Heart left ventricle (tissue), 16 donors: Measurements from ENCODE around the gene CELF4. TPM values are rescaled to one million over a fixed set of nuclear protein-coding genes. Genes with fewer than 3 reads are reported as not detected.

Experiments
- ATAC-seq, 4 donors: fragments of 200-7000 bp; cut with Tn5 transposase; one replicate each; pipeline ENCODE4 v1.9.1; 2020 to 2022; ENCODE audit warnings: moderate library complexity in 4 of 4, mild to moderate bottlenecking in 3 of 4, moderate number of reproducible peaks in 1 of 4
- DNase-seq, 5 donors: peaks; one replicate each; pipeline ENCODE4 v3.0.0-alpha.2; 2020
- H3K27ac ChIP-seq, 12 donors: fragments of 200-600 bp; sonication (generic) in 4 of 12; one replicate each; pipeline versions ENCODE4 v1.5.0 to v1.8.0; 2016 to 2022; ENCODE audit warnings: mild to moderate bottlenecking in 2 of 12
- H3K27me3 ChIP-seq, 9 donors: fragments of 200-600 bp; sonication (generic) in 2 of 9; one replicate each; pipeline versions ENCODE4 v1.5.1 to v1.8.0; 2016 to 2022; ENCODE audit warnings: mild to moderate bottlenecking in 3 of 9
- H3K36me3 ChIP-seq, 9 donors: fragments of 200-600 bp; sonication (generic) in 2 of 9; one replicate each; pipeline versions ENCODE4 v1.5.0 to v1.8.0; 2018 to 2022; ENCODE audit warnings: mild to moderate bottlenecking in 2 of 9
- H3K4me1 ChIP-seq, 12 donors: fragments of 200-600 bp; sonication (generic) in 4 of 12; one replicate each; pipeline versions ENCODE4 v1.5.0 to v1.8.0; 2016 to 2022; ENCODE audit warnings: mild to moderate bottlenecking in 3 of 12
- H3K4me3 ChIP-seq, 12 donors: fragments of 200-600 bp; sonication (generic) in 4 of 12; one replicate each; pipeline versions ENCODE4 v1.5.0 to v1.8.0; 2017 to 2022; ENCODE audit warnings: mild to moderate bottlenecking in 9 of 12, moderate library complexity in 4 of 12
- H3K9me3 ChIP-seq, 12 donors: fragments of 200-600 bp; sonication (generic) in 4 of 12; one replicate each; pipeline versions ENCODE4 v1.5.0 to v1.8.0; 2016 to 2022; ENCODE audit warnings: mild to moderate bottlenecking in 1 of 12
- POLR2A ChIP-seq, 2 donors: fragments of 450-650 bp; IDR thresholded peaks; one replicate each; pipeline ENCODE4 v1.6.1; 2017; ENCODE audit warnings: antibody characterized with exemption in 2 of 2, mild to moderate bottlenecking in 2 of 2, moderate library complexity in 2 of 2
- WGBS, 4 donors: extraction: QIAGEN DNeasy Blood & Tissue Kit in 2 of 4; methylation state at CpG; one replicate each; pipeline versions ENCODE4 v1.1.5 to v1.1.7; 2013 to 2018; 5-methylcytosine and 5-hydroxymethylcytosine counted together
- intact Hi-C, 10 donors: fragments of 100-400 bp; cut with DNase I; formaldehyde crosslinking; loops; one replicate each; pipeline versions ENCODE4 v1.11.1 to v1.14.2; 2022
- polyA plus RNA-seq, 2 donors: library from polyadenylated mRNA; stranded (reverse); fragments of 200-250 nt; gene quantifications; one replicate each; pipeline ENCODE4 v1.2.3, GENCODE V29; 2013
- total RNA-seq, 9 donors: library from RNA; depleted of rRNA in 2 of 9; stranded (reverse); fragments of >200 nt in 2 of 9; fragmentation: NEBNext Ultra II Directional in 3 of 9; extraction: Animal tissue kit (Norgen Biotek cat#: 25700) in 3 of 9; gene quantifications; one replicate each; pipeline versions ENCODE4 v1.1.0 to v1.2.4, GENCODE V29; 2016 to 2023
- TF ChIP-seq, protein P1 (sequence below), 12 donors: fragments of 200-600 bp; sonication (generic) in 4 of 12; IDR thresholded peaks; one replicate each; pipeline versions ENCODE4 v1.5.0 to v1.8.0; 2018 to 2022; ENCODE audit warnings: antibody characterized with exemption in 12 of 12, mild to moderate bottlenecking in 5 of 12
- donor health status: ischemic (EF 13 %, LVEDD 7.1; RV severe dilation, severe dysfunction).
- donor health status: healthy with polysubstance abuse.
- donor health status: DM: no; HTN: yes; CAD: no.
- donor health status: DM: no; HTN: no; CAD: no.
- donor health status: ischemic (EF 25% LVEDD 6.9; RV normal size, moderate dysfunction).
- donor health status: ischemic (EF 25% LVEDD 5.7; RV mildly dilated, moderate dysfunction).
- donor health status: healthy.
- donor health status: DM: yes; HTN: yes; CAD: no.
- donor health status: ischemic (EF 35%, LVEDD 5.7; RV mildly dilated, moderate dysfunction).
- donor health status: nonischemic (EF 11% LVEDD 7.7; RV severe dilation, severe dysfunction).
- donor health status: DM: yes; HTN: yes; CAD: no.
- donor health status: PGD.
- donor health status: ischemic (EF 29% LVEDD 5.4; RV normal size, mild dysfunction).
- donor health status: nonischemic (EF 23%, LVEDD 6.1; RV moderate dilation, normal function).

CELF4 gene
- total and polyA plus RNA-seq, 11 donors: 0.11 to 0.67 (median 0.40) TPM; not detected in 3

DNA sequence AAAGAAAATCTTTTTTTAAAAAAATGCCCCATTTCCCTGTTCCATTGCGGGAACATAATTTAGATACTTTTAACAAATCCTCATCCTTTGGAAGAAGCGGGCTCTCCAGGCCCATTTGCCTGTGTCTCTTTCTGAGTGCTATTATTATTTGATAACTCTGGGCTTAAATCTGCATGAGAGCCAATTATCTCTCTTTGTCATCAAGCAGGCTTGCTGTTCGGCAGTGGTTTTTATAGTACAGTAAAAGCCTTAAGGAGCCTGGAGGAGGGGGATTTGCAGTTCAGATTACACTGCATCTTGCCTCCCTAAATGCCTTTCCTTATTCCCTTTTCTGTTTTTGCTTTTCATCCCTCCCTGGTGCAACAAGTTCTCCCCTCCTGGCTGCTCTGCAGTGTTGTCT, 50.6 kb downstream of the CELF4 start:
- H3K9me3 ChIP-seq: peaks cover 0 to 7% (median 0%) of the 10 kb centered on the region in 12 donors
- H3K4me1 ChIP-seq: no peaks in the 10 kb centered on the region
- no peak overlapping the region for H3K4me3 ChIP-seq
- TF ChIP-seq, protein P1, sequence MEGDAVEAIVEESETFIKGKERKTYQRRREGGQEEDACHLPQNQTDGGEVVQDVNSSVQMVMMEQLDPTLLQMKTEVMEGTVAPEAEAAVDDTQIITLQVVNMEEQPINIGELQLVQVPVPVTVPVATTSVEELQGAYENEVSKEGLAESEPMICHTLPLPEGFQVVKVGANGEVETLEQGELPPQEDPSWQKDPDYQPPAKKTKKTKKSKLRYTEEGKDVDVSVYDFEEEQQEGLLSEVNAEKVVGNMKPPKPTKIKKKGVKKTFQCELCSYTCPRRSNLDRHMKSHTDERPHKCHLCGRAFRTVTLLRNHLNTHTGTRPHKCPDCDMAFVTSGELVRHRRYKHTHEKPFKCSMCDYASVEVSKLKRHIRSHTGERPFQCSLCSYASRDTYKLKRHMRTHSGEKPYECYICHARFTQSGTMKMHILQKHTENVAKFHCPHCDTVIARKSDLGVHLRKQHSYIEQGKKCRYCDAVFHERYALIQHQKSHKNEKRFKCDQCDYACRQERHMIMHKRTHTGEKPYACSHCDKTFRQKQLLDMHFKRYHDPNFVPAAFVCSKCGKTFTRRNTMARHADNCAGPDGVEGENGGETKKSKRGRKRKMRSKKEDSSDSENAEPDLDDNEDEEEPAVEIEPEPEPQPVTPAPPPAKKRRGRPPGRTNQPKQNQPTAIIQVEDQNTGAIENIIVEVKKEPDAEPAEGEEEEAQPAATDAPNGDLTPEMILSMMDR (IDR thresholded peaks at IDR 0.05): no peak
- no peak for TF ChIP-seq POLR2A (IDR thresholded peaks at IDR 0.05)
- no peak overlapping the region for H3K27ac ChIP-seq
- WGBS, 4 donors: 83 to 86% (median 85%) methylated on average over 3 of the region's 3 CpGs
- no peaks in the 10 kb centered on the region for H3K36me3 ChIP-seq
- ATAC-seq: no peak
- peaks cover 0 to 12% (median 0%) of the 10 kb centered on the region in 9 donors for H3K27me3 ChIP-seq
- intact Hi-C loops: no loop called here
- no peak for DNase-seq

DNA sequence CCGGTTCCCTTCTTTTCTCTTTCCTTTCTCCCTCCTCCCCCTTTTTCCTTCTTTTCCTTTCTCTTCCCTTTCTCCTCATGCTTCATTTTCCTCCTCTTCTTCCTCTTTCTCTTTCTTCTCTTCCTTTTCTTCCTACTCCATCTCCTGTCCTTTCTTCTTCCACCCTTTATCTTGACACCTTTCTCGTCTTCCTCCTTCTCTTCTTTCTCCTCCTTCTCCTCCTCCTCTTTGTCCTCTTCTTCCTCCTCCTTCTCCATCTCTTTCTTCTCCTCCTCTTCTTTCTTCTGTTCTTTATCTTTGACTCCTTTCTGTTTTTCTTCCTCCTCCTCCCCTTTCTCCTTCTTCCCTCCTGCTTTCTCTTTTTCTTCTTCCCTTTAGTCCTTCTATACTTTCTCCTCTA, 53.2 kb downstream of the CELF4 start:
- H3K27me3 ChIP-seq: peaks cover 0 to 12% (median 0%) of the 10 kb centered on the region in 9 donors
- DNase-seq: no peak
- TF ChIP-seq POLR2A (IDR thresholded peaks at IDR 0.05): no peak
- TF ChIP-seq, protein P1 (IDR thresholded peaks at IDR 0.05): no peak
- no peaks in the 10 kb centered on the region for H3K36me3 ChIP-seq
- H3K4me3 ChIP-seq: no peak overlapping the region
- no peaks in the 10 kb centered on the region for H3K4me1 ChIP-seq
- WGBS, 4 donors: 66 to 72% (median 69%) methylated on average over 2 of the region's 2 CpGs
- no peak for ATAC-seq
- H3K9me3 ChIP-seq: peaks cover 0 to 12% (median 3%) of the 10 kb centered on the region in 12 donors
- H3K27ac ChIP-seq: no peak overlapping the region
- intact Hi-C loops: no loop called here

- TF ChIP-seq, protein P1 (IDR thresholded peaks at IDR 0.05): no peak
- no peak for TF ChIP-seq POLR2A (IDR thresholded peaks at IDR 0.05)
- Histone ChIP-seq H3K4me3 (no peak overlapping the region), H3K27ac (no peak overlapping the region), H3K36me3 (no peaks in the 10 kb centered on the region), H3K4me1 (no peaks in the 10 kb centered on the region), H3K9me3 (peaks cover 0 to 12% (median 3%) of the 10 kb centered on the region in 12 donors), H3K27me3 (peaks cover 0 to 12% (median 0%) of the 10 kb centered on the region in 9 donors)
- intact Hi-C loops: no loop called here
- 63 to 70% (median 65%) methylated on average over 9 of the region's 9 CpGs for WGBS, 4 donors
- no peak for ATAC-seq
- DNase-seq: no peak
Observed at GRCh38 chr18:37511721-37512298, 53.8 kb downstream of the CELF4 start.

GRCh38 chr18:37509600-37509999, 56.0 kb downstream of the CELF4 start:
- Histone ChIP-seq H3K4me1 (no peaks in the 10 kb centered on the region), H3K9me3 (peaks cover 0 to 12% (median 3%) of the 10 kb centered on the region in 12 donors), H3K27me3 (peaks cover 0 to 3% (median 0%) of the 10 kb centered on the region in 9 donors), H3K4me3 (no peak overlapping the region), H3K36me3 (no peaks in the 10 kb centered on the region), H3K27ac (no peak overlapping the region)
- 49 to 97% (median 94%) methylated on average over 1 of the region's 1 CpG for WGBS, 4 donors
- DNase-seq (no peak), ATAC-seq (no peak)
- intact Hi-C loops: no loop called here
- TF ChIP-seq, protein P1 (IDR thresholded peaks at IDR 0.05): no peak
- no peak for TF ChIP-seq POLR2A (IDR thresholded peaks at IDR 0.05)
